ENCODE measurements around the gene FAM13C. TPM values are rescaled to one million over a fixed set of nuclear protein-coding genes. Genes with fewer than 3 reads are reported as not detected.

Gene FAM13C
- total RNA-seq, 1 experiment from 2014 or later = 0.07 TPM

DNA sequence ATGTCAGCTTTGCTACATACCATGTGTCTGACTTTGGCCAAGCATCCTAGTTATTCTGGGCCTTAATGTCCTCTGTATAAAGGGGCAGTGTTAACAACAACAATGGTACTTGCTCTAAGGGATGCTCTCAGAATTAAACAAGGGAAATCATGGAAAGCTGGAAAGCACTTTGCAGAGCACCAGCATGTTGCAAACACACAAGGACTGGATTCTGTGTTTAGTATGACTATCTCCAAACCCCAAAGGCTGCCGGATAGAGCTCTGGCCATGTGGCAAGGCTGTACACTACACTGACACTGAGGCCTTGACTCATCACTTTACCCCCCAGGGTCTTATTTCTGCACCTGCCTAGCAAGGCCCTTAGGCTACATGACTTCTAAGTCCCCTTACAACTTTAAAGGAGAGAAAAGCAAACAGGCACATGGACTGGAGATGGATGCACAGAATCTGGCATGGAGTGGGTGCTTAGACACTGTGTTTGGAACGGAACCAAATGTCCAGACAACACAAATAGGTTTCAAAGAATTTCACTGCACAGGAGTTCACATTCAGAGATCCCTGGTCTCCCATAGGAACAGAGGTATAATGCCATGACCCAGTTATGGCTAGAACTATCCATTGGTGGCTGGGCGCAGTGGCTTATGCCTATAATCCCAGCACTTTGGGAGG, 74.6 kb downstream of the FAM13C start:
- Histone ChIP-seq H3F3A (ENCODE audit: low read length, unreplicated experiment) (no peaks in the 10 kb centered on the region), H3K4me3 (ENCODE audit: low read length) (no peak overlapping the region), H3K79me2 (ENCODE audit: low read length) (no peaks in the 10 kb centered on the region), H3K9ac (ENCODE audit: low read length) (no peak overlapping the region), H3K27me3 (ENCODE audit: low read length) (peaks cover 14% of the 10 kb centered on the region; the same call in 1 of the 2 replicates), H3K27ac (ENCODE audit: low read length) (no peak overlapping the region), H3K9me2 (replicated peaks; ENCODE audit: low read length) (no peaks in the 10 kb centered on the region), H3K4me1 (ENCODE audit: insufficient read depth, low read length) (peaks cover 9% of the 10 kb centered on the region), H4K20me1 (ENCODE audit: low read length) (no peaks in the 10 kb centered on the region), H2AFZ (ENCODE audit: low read length) (no peak overlapping the region), H3K9me3 (ENCODE audit: low read length) (no peaks in the 10 kb centered on the region), H3K4me2 (ENCODE audit: low read length) (no peak overlapping the region), H3K36me3 (ENCODE audit: low read depth, low read length) (no peaks in the 10 kb centered on the region)
- ChIA-PET CTCF (no interaction called here), POLR2A (ENCODE audit: unreplicated experiment) (no interaction called here)
- intact Hi-C loops (cut with micrococcal nuclease) = no loop called here
- no peak for DNase-seq
- TF ChIP-seq CTCF (conservative IDR thresholded peaks at IDR 0.05; ENCODE audit: low read depth, low read length) (no peak), EZH2 (IDR thresholded peaks at IDR 0.05; ENCODE audit: low read length, unreplicated experiment) (no peak), EZH2phosphoT487 (IDR thresholded peaks at IDR 0.05; ENCODE audit: borderline replicate concordance, low read length) (no peak)
- ATAC-seq = no peak
- BruUV-seq (replicated peaks) = no TSS peak

DNA sequence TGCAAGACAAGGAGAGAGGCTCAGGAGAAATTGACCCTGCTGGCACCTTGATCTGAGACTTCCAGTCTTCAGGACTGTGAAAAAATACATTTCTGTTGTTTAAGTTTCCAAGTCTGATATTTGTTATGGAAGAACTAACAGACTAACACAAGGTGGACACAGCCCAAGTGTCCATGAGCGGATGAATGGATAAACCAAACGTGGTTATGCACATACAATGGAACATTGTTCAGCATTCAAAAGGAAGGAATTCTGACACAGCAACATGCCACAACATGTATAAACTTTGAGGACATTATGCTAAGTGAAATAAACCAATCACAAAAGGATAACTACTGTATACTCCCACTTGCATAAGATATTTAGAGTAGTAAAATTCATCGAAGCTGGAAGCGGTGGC, 76.5 kb downstream of the FAM13C start:
- H3K4me1 ChIP-seq (ENCODE audit: insufficient read depth, low read length) = peaks cover 9% of the 10 kb centered on the region

More for the DNA sequence above, 76.5 kb downstream of the FAM13C start:
- Histone ChIP-seq H3K27me3 (ENCODE audit: low read length) (peaks cover 15% of the 10 kb centered on the region; the same call in 1 of the 2 replicates), H3K36me3 (ENCODE audit: low read depth, low read length) (no peaks in the 10 kb centered on the region), H4K20me1 (ENCODE audit: low read length) (no peaks in the 10 kb centered on the region), H3K9ac (ENCODE audit: low read length) (no peak overlapping the region), H2AFZ (ENCODE audit: low read length) (no peak overlapping the region), H3K79me2 (ENCODE audit: low read length) (no peaks in the 10 kb centered on the region), H3K9me3 (ENCODE audit: low read length) (no peaks in the 10 kb centered on the region), H3K4me3 (ENCODE audit: low read length) (no peak overlapping the region), H3K4me2 (ENCODE audit: low read length) (no peak overlapping the region), H3F3A (ENCODE audit: low read length, unreplicated experiment) (no peaks in the 10 kb centered on the region), H3K27ac (ENCODE audit: low read length) (no peak overlapping the region), H3K9me2 (replicated peaks; ENCODE audit: low read length) (no peaks in the 10 kb centered on the region)
- ATAC-seq (no peak), DNase-seq (no peak)
- no peak for TF ChIP-seq EZH2 (IDR thresholded peaks at IDR 0.05; ENCODE audit: low read length, unreplicated experiment)
- TF ChIP-seq EZH2phosphoT487 (IDR thresholded peaks at IDR 0.05; ENCODE audit: borderline replicate concordance, low read length) = no peak
- no peak for TF ChIP-seq CTCF (conservative IDR thresholded peaks at IDR 0.05; ENCODE audit: low read depth, low read length)
- intact Hi-C loops (cut with micrococcal nuclease) = no loop called here
- CTCF ChIA-PET = no interaction called here
- no TSS peak for BruUV-seq (replicated peaks)
- POLR2A ChIA-PET (ENCODE audit: unreplicated experiment) = no interaction called here

All from PC-3 (cell line).